Type B pancreatic cell (in vitro differentiated cells): Measurements from ENCODE around the gene CA5A. TPM values are rescaled to one million over a fixed set of nuclear protein-coding genes. Genes with fewer than 3 reads are reported as not detected.

Experiments
- DNase-seq: peaks from one replicate; pipeline ENCODE4 v3.0.0; 2021; ENCODE audit warnings: mixed read lengths; ENCODE audit not compliant: unreplicated experiment; ENCODE audit errors: extremely low spot score
- H3K27ac Mint-ChIP-seq: 2 replicates; pipeline ENCODE4 v1.8.0; 2021; ENCODE audit warnings: mild to moderate bottlenecking, mixed read lengths
- H3K27me3 Mint-ChIP-seq: 2 replicates; pipeline ENCODE4 v1.8.0; 2021; ENCODE audit warnings: mixed read lengths
- H3K36me3 Mint-ChIP-seq: 2 replicates; pipeline ENCODE4 v1.8.0; 2021; ENCODE audit warnings: mixed read lengths
- H3K4me1 Mint-ChIP-seq: one replicate; pipeline ENCODE4 v1.8.0; 2021; ENCODE audit warnings: mixed read lengths; ENCODE audit not compliant: unreplicated experiment
- H3K4me3 Mint-ChIP-seq: 2 replicates; pipeline ENCODE4 v1.8.0; 2021; ENCODE audit warnings: mild to moderate bottlenecking, mixed read lengths
- H3K9me3 Mint-ChIP-seq: 2 replicates; pipeline ENCODE4 v1.8.0; 2021; ENCODE audit warnings: mixed read lengths
- total RNA-seq: library from RNA; stranded (reverse); gene quantifications from 2 replicates; pipeline ENCODE4 v1.2.1, GENCODE V29; 2021; ENCODE audit warnings: low replicate concordance
- TF ChIP-seq, protein P1 (sequence below): fragments of 200-600 bp; sonication (generic); conservative IDR thresholded peaks from 2 replicates; pipeline ENCODE4 v1.5.0; 2021; ENCODE audit warnings: antibody characterized with exemption, mild to moderate bottlenecking

CA5A gene
- total RNA-seq, 1 donor from 2014 or later, result 0.70 TPM

GRCh38 chr16:87949071-87949744 lies 12.9 kb upstream of the CA5A start:
- H3K4me3 Mint-ChIP-seq, result peak overlapping the region; percentile 63

GRCh38 chr16:87948735-87949070 lies 12.4 kb upstream of the CA5A start:
- no peak for DNase-seq
- H3K27ac Mint-ChIP-seq, result peak overlapping the region; percentile 88
- peaks cover 9% of the 10 kb centered on the region for H3K36me3 Mint-ChIP-seq
- TF ChIP-seq, protein P1, sequence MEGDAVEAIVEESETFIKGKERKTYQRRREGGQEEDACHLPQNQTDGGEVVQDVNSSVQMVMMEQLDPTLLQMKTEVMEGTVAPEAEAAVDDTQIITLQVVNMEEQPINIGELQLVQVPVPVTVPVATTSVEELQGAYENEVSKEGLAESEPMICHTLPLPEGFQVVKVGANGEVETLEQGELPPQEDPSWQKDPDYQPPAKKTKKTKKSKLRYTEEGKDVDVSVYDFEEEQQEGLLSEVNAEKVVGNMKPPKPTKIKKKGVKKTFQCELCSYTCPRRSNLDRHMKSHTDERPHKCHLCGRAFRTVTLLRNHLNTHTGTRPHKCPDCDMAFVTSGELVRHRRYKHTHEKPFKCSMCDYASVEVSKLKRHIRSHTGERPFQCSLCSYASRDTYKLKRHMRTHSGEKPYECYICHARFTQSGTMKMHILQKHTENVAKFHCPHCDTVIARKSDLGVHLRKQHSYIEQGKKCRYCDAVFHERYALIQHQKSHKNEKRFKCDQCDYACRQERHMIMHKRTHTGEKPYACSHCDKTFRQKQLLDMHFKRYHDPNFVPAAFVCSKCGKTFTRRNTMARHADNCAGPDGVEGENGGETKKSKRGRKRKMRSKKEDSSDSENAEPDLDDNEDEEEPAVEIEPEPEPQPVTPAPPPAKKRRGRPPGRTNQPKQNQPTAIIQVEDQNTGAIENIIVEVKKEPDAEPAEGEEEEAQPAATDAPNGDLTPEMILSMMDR, result no peak
- peaks cover 29% of the 10 kb centered on the region for H3K4me1 Mint-ChIP-seq
- H3K4me3 Mint-ChIP-seq, result no peak overlapping the region
- H3K27me3 Mint-ChIP-seq, result no peaks in the 10 kb centered on the region
- no peaks in the 10 kb centered on the region for H3K9me3 Mint-ChIP-seq

More at GRCh38 chr16:87949071-87949744, 12.9 kb upstream of the CA5A start:
- H3K4me1 Mint-ChIP-seq, result peaks cover 34% of the 10 kb centered on the region
- peaks cover 14% of the 10 kb centered on the region for H3K36me3 Mint-ChIP-seq
- no peaks in the 10 kb centered on the region for H3K9me3 Mint-ChIP-seq
- no peak for DNase-seq
- TF ChIP-seq, protein P1, result no peak
- H3K27ac Mint-ChIP-seq, result peak overlapping the region; percentile 88
- H3K27me3 Mint-ChIP-seq, result no peaks in the 10 kb centered on the region

- peak overlapping the region; percentile 88 for H3K27ac Mint-ChIP-seq
- no peak for DNase-seq
Measured at GRCh38 chr16:87948119-87948545, 11.8 kb upstream of the CA5A start.

DNA sequence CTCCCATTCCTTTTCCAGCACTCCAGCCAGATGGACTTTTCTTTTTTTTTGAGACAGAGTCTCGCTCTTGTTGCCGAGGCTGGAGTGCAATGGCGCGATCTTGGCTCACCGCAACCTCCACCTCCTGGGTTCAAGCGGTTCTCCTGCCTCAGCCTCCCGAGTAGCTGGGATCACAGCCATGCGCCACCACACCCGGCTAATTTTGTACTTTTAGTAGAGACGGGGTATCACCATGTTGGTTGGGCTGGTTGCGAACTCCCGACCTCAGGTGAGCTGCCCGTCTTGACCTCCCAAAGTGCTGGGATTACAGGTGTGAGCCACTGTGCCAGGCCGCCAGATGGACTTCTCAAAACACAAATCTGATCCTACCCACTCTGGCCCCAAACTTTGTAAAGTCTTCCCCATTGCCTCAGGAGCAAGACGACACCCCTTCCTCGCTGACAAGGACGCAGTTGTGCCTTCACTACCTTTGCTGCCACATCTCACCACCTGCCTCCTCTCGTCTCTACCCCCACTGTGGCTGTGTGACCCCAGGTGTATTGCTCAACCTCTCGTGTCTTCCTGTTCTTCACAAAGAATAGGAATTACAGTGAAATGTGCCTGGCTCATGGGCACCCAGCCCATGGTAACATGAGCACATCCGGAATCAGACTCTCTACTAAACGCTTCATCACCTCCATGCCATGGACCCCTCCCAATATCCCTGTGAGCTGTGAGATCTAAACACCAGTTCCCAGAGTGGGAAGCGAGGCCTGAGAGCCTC lies 11.2 kb upstream of the CA5A start:
- TF ChIP-seq, protein P1, result no peak
- Mint-ChIP-seq H3K36me3 (peaks cover 4% of the 10 kb centered on the region), H3K27me3 (no peaks in the 10 kb centered on the region), H3K27ac (peak overlapping the region; percentile 88), H3K4me3 (peak overlapping the region; percentile 37), H3K4me1 (peaks cover 22% of the 10 kb centered on the region), H3K9me3 (no peaks in the 10 kb centered on the region)
- DNase-seq, result no peak

More at GRCh38 chr16:87948119-87948545, 11.8 kb upstream of the CA5A start:
- H3K27me3 Mint-ChIP-seq, result no peaks in the 10 kb centered on the region
- peaks cover 23% of the 10 kb centered on the region for H3K4me1 Mint-ChIP-seq
- peak overlapping the region; percentile 37 for H3K4me3 Mint-ChIP-seq
- H3K36me3 Mint-ChIP-seq, result peaks cover 4% of the 10 kb centered on the region
- H3K9me3 Mint-ChIP-seq, result no peaks in the 10 kb centered on the region
- TF ChIP-seq, protein P1, result no peak

- TF ChIP-seq, protein P1, result no peak
- Mint-ChIP-seq H3K27me3 (no peaks in the 10 kb centered on the region), H3K4me3 (no peak overlapping the region), H3K4me1 (peaks cover 16% of the 10 kb centered on the region), H3K36me3 (no peaks in the 10 kb centered on the region), H3K27ac (peak overlapping the region; percentile 79), H3K9me3 (no peaks in the 10 kb centered on the region)
- DNase-seq, result no peak
Measured at GRCh38 chr16:87946596-87947347, 10.4 kb upstream of the CA5A start.
